HepG2 (cell line): ENCODE measurements around the gene TMEM9B. TPM values are rescaled to one million over a fixed set of nuclear protein-coding genes. Genes with fewer than 3 reads are reported as not detected.

ENCODE experiments used
- ATAC-seq: fragments of 200-7000 bp; cut with Tn5 transposase; 3 replicates; pipeline ENCODE4 v1.9.1; 2020; ENCODE audit warnings: mild to moderate bottlenecking, moderate library complexity
- BruUV-seq: library from RNA; stranded (reverse); fragments of 400-500 nt; replicated peaks from 2 replicates; lab custom pipeline; 2021; lab: Mats Ljungman, UMichigan
- CTCF ChIA-PET: fragments of 300-600 bp; formaldehyde crosslinking; extraction: SDS; loops from one replicate; lab custom pipeline; 2021; ENCODE audit warnings: low total read pairs, inconsistent platforms, low intra/inter-chr PET ratio; lab: Yijun Ruan, JAX
- POLR2A ChIA-PET: fragments of 350-600 bp; sonication (Branson Sonifier 250); formaldehyde crosslinking; loops from one replicate; lab custom pipeline; 2020; ENCODE audit warnings: antibody characterized with exemption, inconsistent platforms; lab: Yijun Ruan, JAX
- DNase-seq: peaks from one replicate; pipeline ENCODE4 v3.0.0-alpha.2; 2015; ENCODE audit warnings: low spot score
- FAIRE-seq: peaks from 3 replicates; lab custom pipeline; 2011; peaks lifted over from hg19 to GRCh38; lab: Jason Lieb, UNC
- H2AFZ ChIP-seq: one replicate; pipeline ENCODE4 v1.6.1; 2011; ENCODE audit warnings: low read length, inconsistent platforms
- H3K27ac ChIP-seq: fragments of 300-600 bp; 3 replicates; pipeline ENCODE4 v1.8.0; 2011; ENCODE audit warnings: mixed run types, mild to moderate bottlenecking, mixed read lengths, low read length, inconsistent platforms; ENCODE audit not compliant: insufficient read depth; ENCODE audit errors: extremely low read length
- H3K27me3 ChIP-seq, 2 experiments: fragments of 200-600 bp in 1 of 2; 2 replicates in 1 of 2; 3 replicates in 1 of 2; pipeline versions ENCODE4 v1.6.0 to v1.8.0; 2011; ENCODE audit warnings: low read length in 2 of 2, mild to moderate bottlenecking in 2 of 2, moderate library complexity in 2 of 2, inconsistent platforms in 1 of 2; ENCODE audit not compliant: insufficient read depth in 2 of 2, control insufficient read depth in 1 of 2
- H3K36me3 ChIP-seq, 2 experiments: fragments of 200-600 bp in 1 of 2; replicated peaks in 1 of 2; 2 replicates in 1 of 2; 3 replicates in 1 of 2; pipeline versions ENCODE4 v1.5.1 to v1.8.0; 2011; ENCODE audit warnings: low read length in 2 of 2, inconsistent platforms in 1 of 2; ENCODE audit not compliant: insufficient read depth in 2 of 2, control insufficient read depth in 1 of 2
- H3K4me1 ChIP-seq: 2 replicates; pipeline ENCODE4 v1.5.1; 2012; ENCODE audit warnings: low read length, inconsistent platforms; ENCODE audit not compliant: insufficient read depth
- H3K4me2 ChIP-seq: 2 replicates; pipeline ENCODE4 v1.6.0; 2011; ENCODE audit warnings: low read depth, low read length, inconsistent platforms
- H3K4me3 ChIP-seq, 3 experiments: fragments of 200-600 bp in 1 of 3; sonication (generic), shearing (Covaris generic) in 1 of 3; replicated peaks in 1 of 3; 2 replicates each; pipeline ENCODE4 v1.5.1; 2011 to 2016; ENCODE audit warnings: low read length in 3 of 3, inconsistent platforms in 2 of 3, low read depth in 2 of 3, mild to moderate bottlenecking in 2 of 3, control low read depth in 1 of 3, mixed read lengths in 1 of 3; ENCODE audit not compliant: insufficient read depth in 1 of 3
- H3K79me2 ChIP-seq: one replicate; pipeline ENCODE4 v1.6.1; 2011; ENCODE audit warnings: low read length, inconsistent platforms; ENCODE audit not compliant: insufficient read depth
- H3K9ac ChIP-seq: 2 replicates; pipeline ENCODE4 v1.6.0; 2011; ENCODE audit warnings: mild to moderate bottlenecking, low read depth, low read length, inconsistent platforms; ENCODE audit not compliant: insufficient read depth
- H3K9me3 ChIP-seq: 2 replicates; pipeline ENCODE4 v1.5.1; 2012; ENCODE audit warnings: mild to moderate bottlenecking, low read length
- H4K20me1 ChIP-seq: 2 replicates; pipeline ENCODE4 v1.6.0; 2011; ENCODE audit warnings: inconsistent platforms, mild to moderate bottlenecking, low read length, moderate library complexity; ENCODE audit not compliant: insufficient read depth
- HCFC1 ChIP-seq: fragments of 150-350 bp; IDR thresholded peaks from 2 replicates; pipeline ENCODE4 v1.6.1; 2014; ENCODE audit warnings: low read depth, low read length
- MBNL3 ChIP-seq: fragments of 250-450 bp; sonication (Bioruptor Pico); conservative IDR thresholded peaks from 2 replicates; pipeline ENCODE4 v1.8.0; 2022; ENCODE audit warnings: mild to moderate bottlenecking, inconsistent platforms
- POLR2A ChIP-seq, 2 experiments: IDR thresholded peaks; 2 replicates each; pipeline ENCODE4 v1.6.1; 2011; ENCODE audit warnings: low read depth in 2 of 2, low read length in 2 of 2, mild to moderate bottlenecking in 1 of 2, moderate library complexity in 1 of 2; ENCODE audit not compliant: insufficient read depth in 1 of 2
- PPARG ChIP-seq: conservative IDR thresholded peaks from 2 replicates; pipeline ENCODE4 v1.6.1; 2016; ENCODE audit warnings: missing biosample characterization, missing genetic modification reagents
- SRY ChIP-seq: sonication (generic); formaldehyde crosslinking; IDR thresholded peaks from 2 replicates; pipeline ENCODE4 v1.8.0; 2022; ENCODE audit warnings: mild to moderate bottlenecking, missing genetic modification reagents
- ZNF337 ChIP-seq: sonication (generic); formaldehyde crosslinking; IDR thresholded peaks from 2 replicates; pipeline ENCODE4 v1.5.1; 2020; ENCODE audit warnings: missing genetic modification reagents, low read depth, mild to moderate bottlenecking, borderline replicate concordance
- ZNF343 ChIP-seq: sonication (generic); formaldehyde crosslinking; IDR thresholded peaks from 2 replicates; pipeline ENCODE4 v1.4.0; 2020; ENCODE audit warnings: mild to moderate bottlenecking, missing genetic modification reagents
- ZNF550 ChIP-seq: sonication (generic); formaldehyde crosslinking; IDR thresholded peaks from 2 replicates; pipeline ENCODE4 v1.4.0; 2020; ENCODE audit warnings: mild to moderate bottlenecking, missing genetic modification reagents, borderline replicate concordance
- WGBS: methylation state at CpG from one replicate; pipeline ENCODE4 v1.1.6; 2017; ENCODE audit warnings: low lambda C conversion rate; 5-methylcytosine and 5-hydroxymethylcytosine counted together
- in situ Hi-C: cut with HindIII; loops from 2 replicates; pipeline ENCODE4 v1.10.0; 2017; ENCODE audit warnings: low pct_unique_long_range_greater_than_20kb; ENCODE audit not compliant: extremely low pct_ligation_motif_present
- intact Hi-C: fragments of 100-400 bp; cut with micrococcal nuclease; formaldehyde crosslinking; loops from one replicate; pipeline ENCODE4 v1.10.0; 2022; ENCODE audit not compliant: unreplicated experiment
- polyA plus RNA-seq, 8 experiments: library from polyadenylated mRNA; depleted of rRNA in 3 of 8; stranded (reverse) in 7 of 8; unstranded in 1 of 8; fragments of >200 nt; fragmentation: Illumina TruSeq in 4 of 8; extraction: Trizol in 4 of 8; gene quantifications; 2 replicates each; pipeline versions ENCODE4 v1.2.1 to v1.2.3, GENCODE V29; 2011 to 2016; ENCODE audit warnings: low read depth in 4 of 8, missing spikeins in 1 of 8, mixed read lengths in 1 of 8; ENCODE audit not compliant: insufficient read depth in 1 of 8
- total RNA-seq, 5 experiments: library from RNA; depleted of rRNA; stranded (reverse); fragments of >200 nt; fragmentation: Illumina TruSeq; extraction: Trizol; gene quantifications; 2 replicates each; pipeline ENCODE4 v1.2.3, GENCODE V29; 2016; ENCODE audit warnings: low read depth in 1 of 5
- TF ChIP-seq, protein P1 (sequence below): sonication (generic); formaldehyde crosslinking; IDR thresholded peaks from 2 replicates; pipeline ENCODE4 v1.5.1; 2020; ENCODE audit warnings: missing genetic modification reagents, mild to moderate bottlenecking, borderline replicate concordance

The TMEM9B gene
- total and polyA plus RNA-seq, 2 of the 13 experiments (the other 11 are each of a cell fraction or from before 2014, with no cell fraction given): 12.4 to 20.8 TPM

DNA sequence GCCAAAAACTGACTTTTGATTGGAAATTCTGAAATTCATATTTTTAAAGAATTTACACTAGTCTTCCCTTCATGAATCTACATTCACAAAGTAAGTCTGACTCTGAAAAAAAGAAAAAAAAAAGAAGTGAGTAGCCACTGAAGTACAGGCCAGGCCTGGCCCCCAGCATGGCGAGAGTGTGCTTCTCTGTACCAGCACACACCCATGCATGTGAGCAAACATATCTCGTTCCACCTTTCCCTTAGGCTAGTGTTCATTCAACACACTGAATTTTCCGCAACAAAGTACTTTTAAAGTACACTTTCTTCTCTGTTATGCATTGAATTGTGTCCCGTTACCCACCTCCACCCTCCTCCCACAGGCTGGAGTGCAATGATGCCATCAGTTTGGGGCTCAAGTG, 36.0 kb downstream of the TMEM9B start:
- CTCF ChIA-PET: no interaction called here
- FAIRE-seq: no peak
- intact Hi-C loops: no loop called here

DNA sequence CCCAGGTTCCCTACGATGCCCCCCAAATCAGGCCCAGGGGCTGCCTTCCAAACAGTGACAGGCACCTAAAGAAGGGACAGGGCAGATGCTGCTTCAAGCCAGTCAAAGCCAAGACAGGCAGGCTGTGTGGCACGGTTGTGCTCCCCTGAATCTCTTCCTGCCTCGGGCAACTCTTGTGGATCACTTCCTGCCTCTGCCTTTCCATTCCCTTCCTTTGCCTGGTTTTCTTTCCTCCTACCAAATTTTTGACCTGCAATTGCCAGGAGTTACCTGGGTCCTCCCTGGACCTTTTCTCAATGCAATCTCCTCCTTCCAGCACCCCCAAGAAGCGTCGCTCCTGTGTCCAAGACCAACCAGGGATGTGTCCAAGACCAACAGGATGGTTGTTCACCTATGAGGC, 37.0 kb downstream of the TMEM9B start:
- ChIA-PET POLR2A (no interaction called here), CTCF (no interaction called here)
- no peak overlapping the region for H2AFZ ChIP-seq
- no peaks in the 10 kb centered on the region for H3K27me3 ChIP-seq
- no peak for DNase-seq
- H3K9ac ChIP-seq: no peak overlapping the region
- intact Hi-C loops (no loop called here), in situ Hi-C loops (no loop called here)
- no peaks in the 10 kb centered on the region for H4K20me1 ChIP-seq
- TF ChIP-seq SRY (CRISPR knock-in tag) (no peak), ZNF550 (no peak), PPARG (CRISPR knock-in tag) (no peak)
- TF ChIP-seq, protein P1, sequence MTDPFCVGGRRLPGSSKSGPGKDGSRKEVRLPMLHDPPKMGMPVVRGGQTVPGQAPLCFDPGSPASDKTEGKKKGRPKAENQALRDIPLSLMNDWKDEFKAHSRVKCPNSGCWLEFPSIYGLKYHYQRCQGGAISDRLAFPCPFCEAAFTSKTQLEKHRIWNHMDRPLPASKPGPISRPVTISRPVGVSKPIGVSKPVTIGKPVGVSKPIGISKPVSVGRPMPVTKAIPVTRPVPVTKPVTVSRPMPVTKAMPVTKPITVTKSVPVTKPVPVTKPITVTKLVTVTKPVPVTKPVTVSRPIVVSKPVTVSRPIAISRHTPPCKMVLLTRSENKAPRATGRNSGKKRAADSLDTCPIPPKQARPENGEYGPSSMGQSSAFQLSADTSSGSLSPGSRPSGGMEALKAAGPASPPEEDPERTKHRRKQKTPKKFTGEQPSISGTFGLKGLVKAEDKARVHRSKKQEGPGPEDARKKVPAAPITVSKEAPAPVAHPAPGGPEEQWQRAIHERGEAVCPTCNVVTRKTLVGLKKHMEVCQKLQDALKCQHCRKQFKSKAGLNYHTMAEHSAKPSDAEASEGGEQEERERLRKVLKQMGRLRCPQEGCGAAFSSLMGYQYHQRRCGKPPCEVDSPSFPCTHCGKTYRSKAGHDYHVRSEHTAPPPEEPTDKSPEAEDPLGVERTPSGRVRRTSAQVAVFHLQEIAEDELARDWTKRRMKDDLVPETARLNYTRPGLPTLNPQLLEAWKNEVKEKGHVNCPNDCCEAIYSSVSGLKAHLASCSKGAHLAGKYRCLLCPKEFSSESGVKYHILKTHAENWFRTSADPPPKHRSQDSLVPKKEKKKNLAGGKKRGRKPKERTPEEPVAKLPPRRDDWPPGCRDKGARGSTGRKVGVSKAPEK (CRISPR knock-in tag): no peak
- H3K27ac ChIP-seq: no peak overlapping the region
- WGBS: 100% methylated on average over 5 of the region's 5 CpGs
- H3K4me1 ChIP-seq: peaks cover 7% of the 10 kb centered on the region; the same call in 1 of the 2 replicates
- BruUV-seq: no TSS peak
- no peak for FAIRE-seq
- ATAC-seq: no peak
- no peak overlapping the region for H3K4me2 ChIP-seq
- H3K9me3 ChIP-seq: no peaks in the 10 kb centered on the region
- H3K36me3 ChIP-seq: peaks cover 0 to 2% of the 10 kb centered on the region in 2 experiments; a peak in 2 of 5 replicates
- no peaks in the 10 kb centered on the region for H3K79me2 ChIP-seq
- no peak overlapping the region for H3K4me3 ChIP-seq

More for the DNA sequence above, 36.0 kb downstream of the TMEM9B start:
- H3K79me2 ChIP-seq: no peaks in the 10 kb centered on the region
- H3K27me3 ChIP-seq: no peaks in the 10 kb centered on the region
- in situ Hi-C loops: no loop called here
- ATAC-seq: no peak
- no peaks in the 10 kb centered on the region for H4K20me1 ChIP-seq
- WGBS: 92% methylated on average over 4 of the region's 4 CpGs
- no peak overlapping the region for H3K27ac ChIP-seq
- POLR2A ChIA-PET: no interaction called here
- BruUV-seq: no TSS peak
- H3K9ac ChIP-seq: no peak overlapping the region
- no peak overlapping the region for H3K4me2 ChIP-seq
- TF ChIP-seq HCFC1 (no peak), ZNF337 (CRISPR knock-in tag) (no peak), POLR2A (IDR thresholded peaks at IDR 0.05; ENCODE audit: insufficient read depth in 1 of 2, low read depth in 2 of 2, low read length in 2 of 2) (no peak), MBNL3 (no peak), ZNF343 (CRISPR knock-in tag) (no peak)
- DNase-seq: no peak
- H2AFZ ChIP-seq: no peak overlapping the region
- no peaks in the 10 kb centered on the region; a peak in 1 of 5 replicates for H3K36me3 ChIP-seq
- no peaks in the 10 kb centered on the region for H3K9me3 ChIP-seq
- peaks cover 7% of the 10 kb centered on the region; the same call in 1 of the 2 replicates for H3K4me1 ChIP-seq
- no peak overlapping the region for H3K4me3 ChIP-seq
